HCT116 (cell line): Measurements from ENCODE around the gene ORAI2. TPM values are rescaled to one million over a fixed set of nuclear protein-coding genes. Genes with fewer than 3 reads are reported as not detected.

Experiments
- ATAC-seq: fragments of 200-7000 bp; cut with Tn5 transposase; 2 replicates; pipeline ENCODE4 v1.9.1; 2020; ENCODE audit warnings: mild to moderate bottlenecking, moderate library complexity
- BruUV-seq: library from RNA; stranded (reverse); fragments of 400-500 nt; replicated peaks from 2 replicates; lab custom pipeline; 2021; lab: Mats Ljungman, UMichigan
- CTCF ChIA-PET: fragments of 300-600 bp; sonication (Branson Sonifier 250); formaldehyde crosslinking; loops from one replicate; lab custom pipeline; 2021; ENCODE audit warnings: antibody characterized with exemption; lab: Charles Lee
- POLR2A ChIA-PET: fragments of 300-600, 350-600 bp; sonication (Branson Sonifier 250); formaldehyde crosslinking; loops from one replicate; lab custom pipeline; 2021; ENCODE audit warnings: antibody characterized with exemption; lab: Charles Lee
- RAD21 ChIA-PET, 2 experiments: fragments of 300-600 bp; sonication (Branson Sonifier 250); formaldehyde crosslinking; loops; one replicate each; lab custom pipeline; 2023; ENCODE audit warnings: low total read pairs in 2 of 2; ENCODE audit not compliant: uncharacterized antibody in 2 of 2, unreplicated experiment in 2 of 2, low non-redundant PET in 1 of 2; lab: Charles Lee
- DNase-seq: peaks from one replicate; pipeline ENCODE4 v3.0.0-alpha.2; 2010; ENCODE audit warnings: low read depth, low spot score
- H2AFZ ChIP-seq: fragments of 200-600 bp; shearing (Covaris generic), sonication (generic); 2 replicates; pipeline ENCODE4 v1.6.1; 2017; ENCODE audit warnings: low read depth, mixed run types, mixed read lengths, antibody characterized with exemption, low read length; ENCODE audit not compliant: poor library complexity, severe bottlenecking
- H3K27ac ChIP-seq: 2 replicates; pipeline ENCODE4 v1.5.1; 2012; ENCODE audit warnings: low read depth, low read length
- H3K27me3 ChIP-seq: fragments of 200-600 bp; sonication (generic); 2 replicates; pipeline ENCODE4 v1.6.1; 2016; ENCODE audit warnings: mixed run types, low read length, mixed read lengths; ENCODE audit not compliant: insufficient read depth
- H3K36me3 ChIP-seq, 2 experiments: fragments of 200-500 bp in 1 of 2; fragments of 200-600 bp in 1 of 2; sonication (Bioruptor generic) in 1 of 2; sonication (generic) in 1 of 2; 2 replicates each; pipeline versions ENCODE4 v1.5.1 to v1.6.1; 2014 to 2016; ENCODE audit warnings: low read length in 2 of 2, inconsistent platforms in 1 of 2, mixed read lengths in 1 of 2, mixed run types in 1 of 2; ENCODE audit not compliant: insufficient read depth in 2 of 2, control insufficient read depth in 1 of 2
- H3K4me1 ChIP-seq, 2 experiments: fragments of 200-600 bp in 1 of 2; sonication (generic) in 1 of 2; 2 replicates each; pipeline versions ENCODE4 v1.5.1 to v1.6.1; 2012 to 2017; ENCODE audit warnings: low read length in 2 of 2, inconsistent platforms in 1 of 2, mild to moderate bottlenecking in 1 of 2, mixed read lengths in 1 of 2, mixed run types in 1 of 2, moderate library complexity in 1 of 2; ENCODE audit not compliant: insufficient read depth in 2 of 2, control insufficient read depth in 1 of 2
- H3K4me2 ChIP-seq: fragments of 200-600 bp; sonication (generic); 2 replicates; pipeline ENCODE4 v1.6.1; 2017; ENCODE audit warnings: mixed run types, low read length, mixed read lengths
- H3K4me3 ChIP-seq, 2 experiments: fragments of 200-600 bp in 1 of 2; sonication (generic) in 1 of 2; replicated peaks in 1 of 2; 2 replicates each; pipeline ENCODE4 v1.5.1; 2011 to 2016; ENCODE audit warnings: low read length in 2 of 2, control low read depth in 1 of 2, low read depth in 1 of 2, mild to moderate bottlenecking in 1 of 2, mixed read lengths in 1 of 2, mixed run types in 1 of 2
- H3K79me2 ChIP-seq: fragments of 200-600 bp; sonication (generic); 2 replicates; pipeline ENCODE4 v1.6.1; 2017; ENCODE audit warnings: mild to moderate bottlenecking, mixed run types, low read length, moderate library complexity, mixed read lengths; ENCODE audit not compliant: insufficient read depth
- H3K9ac ChIP-seq: fragments of 200-600 bp; sonication (generic); 2 replicates; pipeline ENCODE4 v1.6.1; 2016; ENCODE audit warnings: low read length, mixed read lengths
- H3K9me2 ChIP-seq: fragments of 200-600 bp; sonication (generic), shearing (Covaris generic); 2 replicates; pipeline ENCODE4 v1.6.1; 2017; ENCODE audit warnings: mixed run types, mild to moderate bottlenecking, moderate library complexity; ENCODE audit not compliant: insufficient read depth
- H3K9me3 ChIP-seq, 2 experiments: fragments of 200-500 bp in 1 of 2; fragments of 200-600 bp in 1 of 2; sonication (Bioruptor generic) in 1 of 2; sonication (generic) in 1 of 2; 2 replicates each; pipeline ENCODE4 v1.6.1; 2014 to 2017; ENCODE audit warnings: low read length in 2 of 2, mixed read lengths in 2 of 2, inconsistent platforms in 1 of 2, low read depth in 1 of 2, mild to moderate bottlenecking in 1 of 2, mixed run types in 1 of 2, moderate library complexity in 1 of 2; ENCODE audit not compliant: control insufficient read depth in 1 of 2, insufficient read depth in 1 of 2
- H4K20me1 ChIP-seq: fragments of 200-600 bp; sonication (generic), shearing (Covaris generic); 2 replicates; pipeline ENCODE4 v1.6.1; 2017; ENCODE audit warnings: mixed run types, mild to moderate bottlenecking, moderate library complexity; ENCODE audit not compliant: insufficient read depth
- FOSL1 ChIP-seq: IDR thresholded peaks from 2 replicates; pipeline ENCODE4 v1.6.1; 2012; ENCODE audit warnings: low read depth
- MAX ChIP-seq: IDR thresholded peaks from 2 replicates; pipeline ENCODE4 v1.6.1; 2012
- POLR2AphosphoS5 ChIP-seq: IDR thresholded peaks from 2 replicates; pipeline ENCODE4 v1.6.1; 2011; ENCODE audit warnings: mild to moderate bottlenecking, low read depth, low read length, moderate library complexity
- REST ChIP-seq: IDR thresholded peaks from 2 replicates; pipeline ENCODE4 v1.6.1; 2012; ENCODE audit warnings: low read depth
- SP1 ChIP-seq: IDR thresholded peaks from 2 replicates; pipeline ENCODE4 v1.6.1; 2012; ENCODE audit warnings: low read depth
- intact Hi-C: fragments of 100-400 bp; cut with micrococcal nuclease; formaldehyde crosslinking; loops from 2 replicates; pipeline ENCODE4 v1.10.0; 2022
- total RNA-seq: library from RNA; stranded (reverse); gene quantifications from one replicate; pipeline ENCODE4 v1.2.1, GENCODE V29; 2021; ENCODE audit not compliant: unreplicated experiment

ORAI2 gene
- total RNA-seq, 1 experiment from 2014 or later, result 13.2 TPM

GRCh38 chr7:102416406-102416805, 17.0 kb upstream of the ORAI2 start:
- POLR2A ChIA-PET, result no interaction called here
- CTCF ChIA-PET, result no interaction called here

More at GRCh38 chr7:102416406-102416805, 17.0 kb upstream of the ORAI2 start:
- H4K20me1 ChIP-seq, result no peaks in the 10 kb centered on the region
- peaks cover 0 to 7% of the 10 kb centered on the region in 2 experiments; a peak in 1 of 4 replicates for H3K4me1 ChIP-seq
- intact Hi-C loops, result no loop called here
- H2AFZ ChIP-seq, result no peak overlapping the region
- H3K9ac ChIP-seq, result no peak overlapping the region
- no TSS peak for BruUV-seq
- H3K9me2 ChIP-seq, result no peaks in the 10 kb centered on the region
- no peak overlapping the region for H3K27ac ChIP-seq
- no peak overlapping the region for H3K4me3 ChIP-seq
- DNase-seq, result no peak
- TF ChIP-seq MAX (no peak), SP1 (no peak), FOSL1 (no peak), POLR2AphosphoS5 (no peak), REST (no peak)
- H3K9me3 ChIP-seq, result no peaks in the 10 kb centered on the region
- H3K79me2 ChIP-seq, result peaks cover 9% of the 10 kb centered on the region; the same call in 1 of the 2 replicates
- peaks cover 19 to 30% of the 10 kb centered on the region in 2 experiments for H3K36me3 ChIP-seq
- H3K27me3 ChIP-seq, result no peaks in the 10 kb centered on the region
- RAD21 ChIA-PET, result no interaction called here
- no peak overlapping the region for H3K4me2 ChIP-seq
- no peak for ATAC-seq
